Heart left ventricle (tissue), 16 donors: ENCODE measurements around the gene SPCS2. TPM values are rescaled to one million over a fixed set of nuclear protein-coding genes. Genes with fewer than 3 reads are reported as not detected.
A peak's percentile ranks its signal among the peaks of the same experiment; 100 is the strongest.

Experiments used
- ATAC-seq, 4 donors: fragments of 200-7000 bp; cut with Tn5 transposase; one replicate each; pipeline ENCODE4 v1.9.1; 2020 to 2022; ENCODE audit warnings: moderate library complexity in 4 of 4, mild to moderate bottlenecking in 3 of 4, moderate number of reproducible peaks in 1 of 4
- DNase-seq, 5 donors: peaks; one replicate each; pipeline ENCODE4 v3.0.0-alpha.2; 2020
- H3K27ac ChIP-seq, 12 donors: fragments of 200-600 bp; sonication (generic) in 4 of 12; one replicate each; pipeline versions ENCODE4 v1.5.0 to v1.8.0; 2016 to 2022; ENCODE audit warnings: mild to moderate bottlenecking in 2 of 12
- H3K27me3 ChIP-seq, 9 donors: fragments of 200-600 bp; sonication (generic) in 2 of 9; one replicate each; pipeline versions ENCODE4 v1.5.1 to v1.8.0; 2016 to 2022; ENCODE audit warnings: mild to moderate bottlenecking in 3 of 9
- H3K36me3 ChIP-seq, 9 donors: fragments of 200-600 bp; sonication (generic) in 2 of 9; one replicate each; pipeline versions ENCODE4 v1.5.0 to v1.8.0; 2018 to 2022; ENCODE audit warnings: mild to moderate bottlenecking in 2 of 9
- H3K4me1 ChIP-seq, 12 donors: fragments of 200-600 bp; sonication (generic) in 4 of 12; one replicate each; pipeline versions ENCODE4 v1.5.0 to v1.8.0; 2016 to 2022; ENCODE audit warnings: mild to moderate bottlenecking in 3 of 12
- H3K4me3 ChIP-seq, 12 donors: fragments of 200-600 bp; sonication (generic) in 4 of 12; one replicate each; pipeline versions ENCODE4 v1.5.0 to v1.8.0; 2017 to 2022; ENCODE audit warnings: mild to moderate bottlenecking in 9 of 12, moderate library complexity in 4 of 12
- H3K9me3 ChIP-seq, 12 donors: fragments of 200-600 bp; sonication (generic) in 4 of 12; one replicate each; pipeline versions ENCODE4 v1.5.0 to v1.8.0; 2016 to 2022; ENCODE audit warnings: mild to moderate bottlenecking in 1 of 12
- POLR2A ChIP-seq, 2 donors: fragments of 450-650 bp; IDR thresholded peaks; one replicate each; pipeline ENCODE4 v1.6.1; 2017; ENCODE audit warnings: antibody characterized with exemption in 2 of 2, mild to moderate bottlenecking in 2 of 2, moderate library complexity in 2 of 2
- WGBS, 4 donors: extraction: QIAGEN DNeasy Blood & Tissue Kit in 2 of 4; methylation state at CpG; one replicate each; pipeline versions ENCODE4 v1.1.5 to v1.1.7; 2013 to 2018; 5-methylcytosine and 5-hydroxymethylcytosine counted together
- intact Hi-C, 10 donors: fragments of 100-400 bp; cut with DNase I; formaldehyde crosslinking; loops; one replicate each; pipeline versions ENCODE4 v1.11.1 to v1.14.2; 2022
- polyA plus RNA-seq, 2 donors: library from polyadenylated mRNA; stranded (reverse); fragments of 200-250 nt; gene quantifications; one replicate each; pipeline ENCODE4 v1.2.3, GENCODE V29; 2013
- total RNA-seq, 9 donors: library from RNA; depleted of rRNA in 2 of 9; stranded (reverse); fragments of >200 nt in 2 of 9; fragmentation: NEBNext Ultra II Directional in 3 of 9; extraction: Animal tissue kit (Norgen Biotek cat#: 25700) in 3 of 9; gene quantifications; one replicate each; pipeline versions ENCODE4 v1.1.0 to v1.2.4, GENCODE V29; 2016 to 2023
- TF ChIP-seq, protein P1 (sequence below), 12 donors: fragments of 200-600 bp; sonication (generic) in 4 of 12; IDR thresholded peaks; one replicate each; pipeline versions ENCODE4 v1.5.0 to v1.8.0; 2018 to 2022; ENCODE audit warnings: antibody characterized with exemption in 12 of 12, mild to moderate bottlenecking in 5 of 12
- donor health status: ischemic (EF 13 %, LVEDD 7.1; RV severe dilation, severe dysfunction).
- donor health status: healthy with polysubstance abuse.
- donor health status: DM: no; HTN: yes; CAD: no.
- donor health status: DM: no; HTN: no; CAD: no.
- donor health status: ischemic (EF 25% LVEDD 6.9; RV normal size, moderate dysfunction).
- donor health status: ischemic (EF 25% LVEDD 5.7; RV mildly dilated, moderate dysfunction).
- donor health status: healthy.
- donor health status: DM: yes; HTN: yes; CAD: no.
- donor health status: ischemic (EF 35%, LVEDD 5.7; RV mildly dilated, moderate dysfunction).
- donor health status: nonischemic (EF 11% LVEDD 7.7; RV severe dilation, severe dysfunction).
- donor health status: DM: yes; HTN: yes; CAD: no.
- donor health status: PGD.
- donor health status: ischemic (EF 29% LVEDD 5.4; RV normal size, mild dysfunction).
- donor health status: nonischemic (EF 23%, LVEDD 6.1; RV moderate dilation, normal function).

The SPCS2 gene
- total and polyA plus RNA-seq, 11 donors = 21.8 to 136 (median 109) TPM

- TF ChIP-seq, protein P1, sequence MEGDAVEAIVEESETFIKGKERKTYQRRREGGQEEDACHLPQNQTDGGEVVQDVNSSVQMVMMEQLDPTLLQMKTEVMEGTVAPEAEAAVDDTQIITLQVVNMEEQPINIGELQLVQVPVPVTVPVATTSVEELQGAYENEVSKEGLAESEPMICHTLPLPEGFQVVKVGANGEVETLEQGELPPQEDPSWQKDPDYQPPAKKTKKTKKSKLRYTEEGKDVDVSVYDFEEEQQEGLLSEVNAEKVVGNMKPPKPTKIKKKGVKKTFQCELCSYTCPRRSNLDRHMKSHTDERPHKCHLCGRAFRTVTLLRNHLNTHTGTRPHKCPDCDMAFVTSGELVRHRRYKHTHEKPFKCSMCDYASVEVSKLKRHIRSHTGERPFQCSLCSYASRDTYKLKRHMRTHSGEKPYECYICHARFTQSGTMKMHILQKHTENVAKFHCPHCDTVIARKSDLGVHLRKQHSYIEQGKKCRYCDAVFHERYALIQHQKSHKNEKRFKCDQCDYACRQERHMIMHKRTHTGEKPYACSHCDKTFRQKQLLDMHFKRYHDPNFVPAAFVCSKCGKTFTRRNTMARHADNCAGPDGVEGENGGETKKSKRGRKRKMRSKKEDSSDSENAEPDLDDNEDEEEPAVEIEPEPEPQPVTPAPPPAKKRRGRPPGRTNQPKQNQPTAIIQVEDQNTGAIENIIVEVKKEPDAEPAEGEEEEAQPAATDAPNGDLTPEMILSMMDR (IDR thresholded peaks at IDR 0.05) = no peak
- no peak for TF ChIP-seq POLR2A (IDR thresholded peaks at IDR 0.05)
- no peak overlapping the region for H3K4me3 ChIP-seq
- ATAC-seq = no peak
- WGBS, 4 donors = 80 to 82% (median 82%) methylated on average over 5 of the region's 5 CpGs
- peaks cover 0 to 100% (median 62%) of the 10 kb centered on the region in 9 donors for H3K36me3 ChIP-seq
- H3K4me1 ChIP-seq = peaks cover 0 to 15% (median 0%) of the 10 kb centered on the region in 12 donors
- no peak overlapping the region for H3K27ac ChIP-seq
- intact Hi-C loops = loop anchor here in 1 of 10 donors (10.0 kb wide), 1 partner anchor 198 kb away; no protein-coding TSS in a partner anchor
- no peaks in the 10 kb centered on the region for H3K27me3 ChIP-seq
- DNase-seq = no peak
- no peaks in the 10 kb centered on the region for H3K9me3 ChIP-seq
Measured at GRCh38 chr11:74936976-74937375, 12.1 kb upstream of the SPCS2 start.

DNA sequence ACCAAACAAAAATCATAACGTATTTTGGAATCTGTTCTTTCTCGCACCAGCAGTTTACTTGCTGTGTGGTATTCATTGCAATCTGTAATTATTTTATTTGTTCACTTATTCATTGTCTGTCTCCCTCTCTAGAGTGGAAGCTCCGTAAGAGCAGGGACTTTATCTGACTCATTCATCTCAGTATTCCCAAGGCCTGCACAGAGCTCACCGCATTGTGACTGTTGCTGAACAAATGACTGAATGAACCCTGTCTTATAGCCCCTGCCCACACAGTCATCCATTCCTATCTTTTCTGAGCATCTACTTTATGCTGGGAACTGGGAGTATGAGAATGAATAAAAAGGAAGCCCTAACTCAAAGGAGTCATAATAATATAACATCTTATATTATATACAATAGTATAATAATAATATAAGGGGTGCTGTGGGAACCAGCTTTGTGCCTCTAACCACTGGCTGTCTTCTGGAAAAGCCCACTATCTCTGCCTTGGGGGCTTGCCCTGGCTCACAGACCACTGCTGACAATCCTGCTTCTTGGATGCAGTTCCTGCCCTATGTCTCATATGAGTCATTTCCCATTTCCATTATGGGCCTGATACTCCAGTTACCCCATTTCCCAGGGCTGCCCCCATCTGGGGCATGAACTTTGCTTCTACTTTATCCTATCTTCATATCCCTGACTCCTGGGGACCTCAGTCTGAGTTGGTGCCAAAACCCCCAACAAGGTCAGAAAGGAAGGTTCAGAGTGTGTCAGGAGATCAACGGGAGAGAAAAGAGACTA, 11.2 kb upstream of the SPCS2 start:
- Histone ChIP-seq H3K36me3 (peaks cover 0 to 98% (median 59%) of the 10 kb centered on the region in 9 donors), H3K4me3 (no peak overlapping the region), H3K27ac (no peak overlapping the region), H3K4me1 (peaks cover 0 to 15% (median 0%) of the 10 kb centered on the region in 12 donors), H3K27me3 (no peaks in the 10 kb centered on the region), H3K9me3 (no peaks in the 10 kb centered on the region)
- TF ChIP-seq, protein P1 (IDR thresholded peaks at IDR 0.05) = no peak
- TF ChIP-seq POLR2A (IDR thresholded peaks at IDR 0.05) = no peak
- ATAC-seq (no peak), DNase-seq (no peak)
- intact Hi-C loops = loop anchor here in 1 of 10 donors (10.0 kb wide), 1 partner anchor 197 kb away; no protein-coding TSS in a partner anchor
- 88 to 90% (median 89%) methylated on average over 5 of the region's 5 CpGs for WGBS, 4 donors

DNA sequence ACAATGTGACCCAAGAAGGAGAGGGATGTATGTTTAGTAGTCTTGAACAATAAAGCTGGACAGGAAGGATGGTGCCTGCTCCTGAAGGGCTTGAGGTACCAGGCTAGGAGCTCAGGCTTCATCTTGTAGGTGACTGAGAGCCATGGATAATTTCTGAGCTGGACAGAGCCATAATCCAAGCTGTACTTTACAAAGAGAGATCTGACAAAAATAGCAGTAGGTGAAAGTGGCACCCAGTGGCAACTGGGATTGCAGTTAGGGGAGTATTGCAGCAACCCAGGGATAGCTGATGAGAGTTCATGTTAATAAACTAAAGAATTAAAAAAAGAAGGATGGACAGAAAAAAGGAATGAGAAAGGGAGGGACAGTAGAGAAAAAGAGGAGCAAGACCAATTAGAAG, 7.6 kb upstream of the SPCS2 start:
- Histone ChIP-seq H3K4me3 (no peak overlapping the region), H3K4me1 (peaks cover 0 to 10% (median 0%) of the 10 kb centered on the region in 12 donors), H3K36me3 (peaks cover 0 to 84% (median 28%) of the 10 kb centered on the region in 9 donors), H3K9me3 (no peaks in the 10 kb centered on the region), H3K27me3 (no peaks in the 10 kb centered on the region), H3K27ac (no peak overlapping the region)
- DNase-seq (no peak), ATAC-seq (peak in 3 of 4 donors; percentile 33 to 56 (median 47))
- TF ChIP-seq, protein P1 (IDR thresholded peaks at IDR 0.05) = no peak
- TF ChIP-seq POLR2A (IDR thresholded peaks at IDR 0.05) = no peak
- intact Hi-C loops = loop anchor here in 1 of 10 donors (5.0 kb wide), 1 partner anchor 86 kb away; no protein-coding TSS in a partner anchor

DNA sequence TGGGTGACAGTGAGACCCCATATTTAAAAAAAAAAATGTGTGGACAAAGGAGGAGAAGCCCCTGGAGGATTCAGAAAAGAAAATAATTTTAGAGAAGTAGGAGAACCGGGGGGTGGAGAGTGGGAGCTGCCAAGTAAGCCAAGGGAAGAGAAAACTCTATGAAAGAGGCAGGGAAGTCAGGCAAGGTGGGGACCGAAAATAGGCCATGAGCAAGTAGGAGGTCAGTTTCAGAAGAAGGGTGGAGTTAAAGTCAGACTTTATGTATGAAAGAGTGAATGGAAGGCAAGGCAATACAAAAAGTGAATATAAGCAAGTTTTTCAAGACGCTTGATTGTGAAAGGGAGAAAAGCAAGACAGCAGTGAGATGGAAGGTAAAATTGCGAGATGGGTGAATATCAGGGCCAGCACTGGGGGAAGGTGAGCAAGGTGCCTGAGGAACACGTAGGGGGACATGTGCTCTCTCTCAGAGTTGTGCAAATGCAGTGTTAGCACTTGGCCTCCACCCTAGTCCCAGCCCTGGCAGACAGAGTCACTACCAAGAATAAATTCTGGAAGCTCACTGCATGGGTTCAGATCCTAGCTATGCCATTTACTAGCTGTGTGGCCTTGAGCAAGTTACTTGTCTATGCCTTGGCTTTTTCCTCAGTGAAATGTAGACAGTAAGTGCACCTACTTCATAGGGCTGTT, 6.8 kb upstream of the SPCS2 start:
- peaks cover 0 to 77% (median 25%) of the 10 kb centered on the region in 9 donors for H3K36me3 ChIP-seq
- TF ChIP-seq POLR2A (IDR thresholded peaks at IDR 0.05) = no peak
- TF ChIP-seq, protein P1 (IDR thresholded peaks at IDR 0.05) = no peak
- no peaks in the 10 kb centered on the region for H3K9me3 ChIP-seq
- ATAC-seq (no peak), DNase-seq (no peak)
- H3K4me1 ChIP-seq = peaks cover 0 to 11% (median 0%) of the 10 kb centered on the region in 12 donors
- no peaks in the 10 kb centered on the region for H3K27me3 ChIP-seq
- 83 to 90% (median 87%) methylated on average over 5 of the region's 5 CpGs for WGBS, 4 donors
- H3K27ac ChIP-seq = no peak overlapping the region
- intact Hi-C loops = loop anchor here in 1 of 10 donors (5.0 kb wide), 1 partner anchor 85 kb away; no protein-coding TSS in a partner anchor
- H3K4me3 ChIP-seq = no peak overlapping the region
